Astrocyte of the cerebellum (primary cell): ENCODE measurements around the gene PLD1.
"Not testable (repeated sequence)": the region's sequence is repeated elsewhere in the genome, so short reads cannot be mapped to it uniquely, and the experiment has no call there.

Experiments used
- DNase-seq: peaks from one replicate; pipeline ENCODE4 v3.0.0-alpha.2; 2011; ENCODE audit warnings: low read depth
- H3K4me3 ChIP-seq: 2 replicates; pipeline ENCODE4 v1.5.1; 2011; ENCODE audit warnings: mild to moderate bottlenecking, low read depth, low read length, moderate library complexity
- in situ Hi-C: cut with HindIII; loops from 2 replicates; pipeline ENCODE4 v1.10.0; 2017; ENCODE audit warnings: low sequenced_read_pairs
- TF ChIP-seq, protein P1 (sequence below): IDR thresholded peaks from 2 replicates; pipeline ENCODE4 v1.5.1; 2012; ENCODE audit warnings: low read length, low read depth, moderate library complexity, mild to moderate bottlenecking; ENCODE audit errors: missing control alignments

Gene PLD1

DNA sequence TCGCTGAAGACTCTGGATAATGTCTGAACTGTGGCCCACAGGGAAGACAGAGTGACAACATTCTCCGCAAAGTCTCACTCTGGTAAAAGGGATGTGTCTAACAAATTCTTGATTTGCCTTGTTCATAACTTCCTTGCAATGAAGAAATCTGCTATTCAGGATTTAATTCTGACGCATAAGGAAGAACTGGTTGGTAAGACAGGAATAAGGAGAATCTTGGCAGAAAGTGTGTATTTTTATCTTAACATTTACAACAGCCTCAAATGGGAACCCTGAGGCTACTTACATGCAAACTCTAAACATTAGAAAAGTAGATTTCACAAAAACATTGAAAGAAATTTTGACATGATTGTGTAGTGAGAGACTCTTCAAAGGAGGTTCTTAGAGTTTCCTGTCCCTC is 10.8 kb upstream of the PLD1 start:
- TF ChIP-seq, protein P1, sequence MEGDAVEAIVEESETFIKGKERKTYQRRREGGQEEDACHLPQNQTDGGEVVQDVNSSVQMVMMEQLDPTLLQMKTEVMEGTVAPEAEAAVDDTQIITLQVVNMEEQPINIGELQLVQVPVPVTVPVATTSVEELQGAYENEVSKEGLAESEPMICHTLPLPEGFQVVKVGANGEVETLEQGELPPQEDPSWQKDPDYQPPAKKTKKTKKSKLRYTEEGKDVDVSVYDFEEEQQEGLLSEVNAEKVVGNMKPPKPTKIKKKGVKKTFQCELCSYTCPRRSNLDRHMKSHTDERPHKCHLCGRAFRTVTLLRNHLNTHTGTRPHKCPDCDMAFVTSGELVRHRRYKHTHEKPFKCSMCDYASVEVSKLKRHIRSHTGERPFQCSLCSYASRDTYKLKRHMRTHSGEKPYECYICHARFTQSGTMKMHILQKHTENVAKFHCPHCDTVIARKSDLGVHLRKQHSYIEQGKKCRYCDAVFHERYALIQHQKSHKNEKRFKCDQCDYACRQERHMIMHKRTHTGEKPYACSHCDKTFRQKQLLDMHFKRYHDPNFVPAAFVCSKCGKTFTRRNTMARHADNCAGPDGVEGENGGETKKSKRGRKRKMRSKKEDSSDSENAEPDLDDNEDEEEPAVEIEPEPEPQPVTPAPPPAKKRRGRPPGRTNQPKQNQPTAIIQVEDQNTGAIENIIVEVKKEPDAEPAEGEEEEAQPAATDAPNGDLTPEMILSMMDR: no peak
- in situ Hi-C loops: no loop called here
- no peak for DNase-seq
- H3K4me3 ChIP-seq: no peak overlapping the region

DNA sequence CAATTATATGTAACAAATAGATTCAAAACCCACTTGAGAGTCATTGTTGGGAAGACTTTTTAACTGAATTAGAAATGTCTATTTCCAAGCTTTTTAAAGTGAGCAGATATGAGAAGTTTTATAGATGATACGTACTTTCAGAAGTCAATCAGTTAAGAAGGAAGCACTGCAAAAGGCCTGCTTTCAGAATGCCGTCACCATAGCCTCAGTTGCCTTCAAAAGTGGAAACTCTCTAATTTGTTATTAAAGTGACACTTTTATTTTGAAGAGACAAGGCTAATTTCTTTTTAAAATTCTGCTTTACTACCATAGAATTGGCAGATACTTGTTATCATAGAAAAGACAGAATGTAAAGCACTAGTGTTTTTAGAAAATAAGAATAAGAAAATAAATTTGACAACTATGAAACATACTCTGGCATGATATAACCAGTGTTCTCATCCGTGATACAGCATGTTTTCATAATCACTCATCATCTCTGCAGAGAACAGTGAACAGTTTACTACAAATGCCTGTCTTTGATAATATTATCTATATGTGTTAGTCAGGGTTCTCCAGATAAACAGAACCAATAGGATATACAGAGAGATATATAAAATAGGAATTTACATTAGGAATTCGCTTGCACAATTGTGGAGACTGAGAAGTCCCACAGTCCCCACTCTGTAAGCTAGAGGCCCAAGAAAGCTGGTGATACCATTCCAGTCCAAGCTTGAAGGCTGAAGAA is 7.0 kb upstream of the PLD1 start:
- DNase-seq: no peak
- H3K4me3 ChIP-seq: no peak overlapping the region
- TF ChIP-seq, protein P1: no peak
- in situ Hi-C loops: no loop called here

DNA sequence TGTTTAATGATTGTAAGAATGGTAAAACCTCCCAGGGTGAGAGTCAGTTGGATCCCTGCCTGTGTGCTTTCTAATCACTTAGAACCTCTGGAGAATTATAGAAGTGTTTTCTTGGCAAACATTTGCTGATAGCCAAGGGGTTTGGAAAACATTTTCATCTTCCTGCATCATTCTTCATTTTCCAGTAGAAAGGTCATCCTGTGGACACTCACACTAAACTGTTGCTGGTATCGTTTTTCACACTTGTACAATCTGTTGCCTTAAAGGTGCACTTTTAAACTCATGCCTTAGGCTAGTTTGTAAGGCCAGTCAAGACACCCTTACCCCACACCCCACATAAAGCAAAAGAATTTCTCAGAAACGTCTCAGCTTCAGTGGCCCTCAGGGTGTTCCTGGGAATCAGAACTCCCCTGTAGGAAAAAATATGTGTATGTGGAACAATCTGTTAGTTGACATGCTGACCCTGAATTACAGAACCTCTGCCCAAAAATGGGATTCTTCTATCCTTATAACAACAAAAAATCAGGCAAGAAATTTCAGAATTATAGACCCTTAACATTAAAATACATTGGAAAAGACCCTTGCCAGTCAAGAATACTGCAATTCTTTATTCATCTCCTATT is 5.8 kb upstream of the PLD1 start:
- in situ Hi-C loops: no loop called here
- no peak for DNase-seq
- H3K4me3 ChIP-seq: no peak overlapping the region
- TF ChIP-seq, protein P1: no peak

DNA sequence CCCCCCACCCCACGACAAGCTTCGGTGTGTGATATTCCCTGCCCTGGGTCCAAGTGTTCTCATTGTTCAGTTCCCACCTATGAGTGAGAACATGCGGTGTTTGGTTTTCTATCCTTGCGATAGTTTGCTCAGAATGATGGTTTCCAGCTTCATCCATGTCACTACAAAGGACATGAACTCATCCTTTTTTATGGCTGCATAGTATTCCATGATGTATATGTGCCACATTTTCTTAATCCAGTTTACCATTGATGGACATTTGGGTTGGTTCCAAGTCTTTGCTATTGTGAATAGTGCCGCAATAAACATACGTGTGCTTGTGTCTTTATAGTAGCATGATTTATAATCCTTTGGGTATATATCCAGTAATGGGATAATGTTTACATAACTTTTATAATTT is 4.4 kb upstream of the PLD1 start:
- H3K4me3 ChIP-seq, DNase-seq, in situ Hi-C loops: not testable (repeated sequence)

DNA sequence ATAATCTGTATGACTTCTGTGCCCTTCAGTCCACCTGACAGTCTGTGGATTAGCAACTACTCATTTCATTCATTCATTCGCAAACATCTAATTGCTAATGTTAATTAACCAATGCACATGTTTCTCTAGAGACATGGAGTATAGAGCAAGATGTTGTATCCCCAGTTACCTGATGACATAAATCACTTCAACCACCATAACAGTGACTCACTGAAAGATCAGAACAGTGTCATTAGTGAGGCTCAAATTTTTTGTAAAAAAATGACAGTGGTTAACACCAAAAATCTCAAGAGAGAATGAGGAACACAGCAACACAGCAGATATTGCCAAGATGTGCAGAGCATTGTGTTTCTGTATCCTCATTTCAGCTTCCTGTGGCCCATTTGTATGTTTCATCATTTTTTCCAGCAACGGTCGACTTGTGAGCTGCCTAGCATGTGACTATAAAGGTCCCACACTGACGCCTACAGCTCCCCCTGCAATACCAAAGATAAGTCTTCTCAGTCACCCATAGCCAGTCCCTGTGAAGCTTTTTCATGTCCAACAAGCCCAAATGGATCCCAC is 3.7 kb upstream of the PLD1 start:
- TF ChIP-seq, protein P1: no peak
- no peak for DNase-seq
- in situ Hi-C loops: no loop called here

DNA sequence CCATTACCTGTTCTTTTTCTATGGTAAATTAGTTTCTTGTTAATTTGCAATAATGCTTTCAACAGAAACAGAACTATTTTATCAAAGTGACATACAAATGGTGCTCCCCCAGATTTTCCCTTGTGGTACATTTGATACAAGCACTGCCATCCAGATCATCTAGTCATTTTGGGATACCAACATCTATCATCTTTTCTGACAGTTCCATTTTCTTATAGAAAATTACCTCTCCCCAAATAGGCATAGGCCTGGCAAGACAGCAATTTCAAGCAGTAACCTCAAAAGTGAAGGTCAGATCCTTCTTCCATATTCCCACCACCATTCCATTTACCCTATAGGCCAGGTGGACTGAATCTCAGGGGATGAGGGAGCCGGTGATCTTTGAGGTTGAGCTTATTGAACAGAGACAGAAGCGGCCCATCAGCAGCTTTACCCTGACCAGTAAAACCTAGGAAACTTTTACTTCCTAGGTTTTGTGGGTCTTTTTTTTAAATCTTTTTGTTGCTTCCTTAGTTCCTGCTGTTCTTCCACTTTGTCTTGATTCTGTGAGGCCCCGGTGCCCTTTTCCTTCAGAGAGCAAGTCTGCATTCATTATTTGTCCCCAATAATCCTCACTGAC is 3.1 kb upstream of the PLD1 start:
- H3K4me3 ChIP-seq: no peak overlapping the region
- no peak for DNase-seq
- TF ChIP-seq, protein P1: no peak
- in situ Hi-C loops: no loop called here

More for the DNA sequence above, 3.7 kb upstream of the PLD1 start:
- H3K4me3 ChIP-seq: no peak overlapping the region

DNA sequence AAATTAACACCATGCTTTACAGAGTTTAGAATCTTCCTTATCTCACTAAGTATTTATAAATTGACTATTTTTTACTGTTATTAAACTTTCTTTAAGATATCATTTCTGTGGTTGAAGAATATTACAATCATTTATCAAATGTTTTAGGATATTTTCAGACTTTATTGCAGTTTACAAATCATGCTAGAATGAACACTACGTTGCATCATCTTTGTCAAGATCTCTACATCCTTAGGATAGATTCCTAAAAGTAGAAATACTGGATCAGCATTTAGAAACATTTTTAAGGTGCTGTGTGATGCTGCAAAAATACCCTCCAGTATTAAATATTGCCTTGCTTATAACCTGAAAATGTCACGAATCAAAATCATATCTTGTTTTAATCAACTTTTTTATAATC is 2.5 kb upstream of the PLD1 start:
- no peak for DNase-seq
- in situ Hi-C loops: no loop called here
- TF ChIP-seq, protein P1: no peak
- no peak overlapping the region for H3K4me3 ChIP-seq
